HG02973 (cell line): ENCODE data around the gene KDM7A.
A peak's percentile ranks its signal among the peaks of the same experiment; 100 is the strongest.
"Not testable (repeated sequence)": the region's sequence is repeated elsewhere in the genome, so short reads cannot be mapped to it uniquely, and the experiment has no call there.

ENCODE experiments used
- ATAC-seq: cut with Tn5 transposase; IDR thresholded peaks from one replicate; pipeline ENCODE4 v1.9.1; 2021; ENCODE audit warnings: moderate library complexity; ENCODE audit not compliant: unreplicated experiment

The KDM7A gene

GRCh38 chr7:140201393-140201792 is 24.6 kb upstream of the KDM7A start:
- ATAC-seq, result no peak

- ATAC-seq, result no peak
Measured at GRCh38 chr7:140200061-140200989, 23.5 kb upstream of the KDM7A start.

GRCh38 chr7:140197938-140198337 is 21.2 kb upstream of the KDM7A start:
- no peak for ATAC-seq

GRCh38 chr7:140197218-140197890 is 20.6 kb upstream of the KDM7A start:
- no peak for ATAC-seq

GRCh38 chr7:140196361-140197217 is 19.8 kb upstream of the KDM7A start:
- no peak for ATAC-seq

- ATAC-seq, result no peak
Measured at GRCh38 chr7:140195859-140196258, 19.1 kb upstream of the KDM7A start.

- ATAC-seq, result no peak
Measured at GRCh38 chr7:140192620-140193019, 15.8 kb upstream of the KDM7A start.

GRCh38 chr7:140192176-140192575 is 15.4 kb upstream of the KDM7A start:
- no peak for ATAC-seq

GRCh38 chr7:140190588-140190987 is 13.8 kb upstream of the KDM7A start:
- no peak for ATAC-seq

- no peak for ATAC-seq
Measured at GRCh38 chr7:140189917-140190316, 13.1 kb upstream of the KDM7A start.

GRCh38 chr7:140182917-140183316 is 6.1 kb upstream of the KDM7A start:
- ATAC-seq, result no peak

GRCh38 chr7:140179339-140179738 is 2.6 kb upstream of the KDM7A start:
- ATAC-seq, result no peak

- peak; percentile 6 for ATAC-seq
Measured at GRCh38 chr7:140176122-140176701, 571 bp downstream of the KDM7A start.

GRCh38 chr7:140175221-140176121 is 1.3 kb downstream of the KDM7A start:
- peak; percentile 43 for ATAC-seq

- ATAC-seq, result no peak
Measured at GRCh38 chr7:140174217-140174616, 2.6 kb downstream of the KDM7A start.

- ATAC-seq, result no peak
Measured at GRCh38 chr7:140170375-140170774, 6.4 kb downstream of the KDM7A start.

- no peak for ATAC-seq
Measured at GRCh38 chr7:140168816-140169215, 8.0 kb downstream of the KDM7A start.

- no peak for ATAC-seq
Measured at GRCh38 chr7:140165422-140165821, 11.4 kb downstream of the KDM7A start.

- not testable (repeated sequence) for ATAC-seq
Measured at GRCh38 chr7:140162081-140162480, 14.7 kb downstream of the KDM7A start.

- ATAC-seq, result no peak
Measured at GRCh38 chr7:140161047-140161446, 15.7 kb downstream of the KDM7A start.
